MG63 (cell line): ENCODE results near the gene P2RY4. TPM values are rescaled to one million over a fixed set of nuclear protein-coding genes. Genes with fewer than 3 reads are reported as not detected.
"Not testable (repeated sequence)": the region's sequence is repeated elsewhere in the genome, so short reads cannot be mapped to it uniquely, and the experiment has no call there.

Source experiments
- DNase-seq: peaks from one replicate; pipeline ENCODE4 v3.0.0-alpha.2; 2020
- H3K27me3 ChIP-seq: fragments of 250-450 bp; sonication (Bioruptor Pico); 2 replicates; pipeline ENCODE4 v1.5.1; 2020; ENCODE audit warnings: mild to moderate bottlenecking, moderate library complexity
- H3K36me3 ChIP-seq: fragments of 250-450 bp; sonication (Bioruptor Pico); 2 replicates; pipeline ENCODE4 v1.5.1; 2020; ENCODE audit warnings: mild to moderate bottlenecking, moderate library complexity
- H3K4me3 ChIP-seq: fragments of 250-450 bp; sonication (Bioruptor Pico); 2 replicates; pipeline ENCODE4 v1.5.1; 2020; ENCODE audit warnings: mild to moderate bottlenecking, moderate library complexity
- H3K9me3 ChIP-seq: fragments of 250-450 bp; sonication (Bioruptor Pico); 2 replicates; pipeline ENCODE4 v1.5.1; 2020; ENCODE audit warnings: mild to moderate bottlenecking, moderate library complexity
- total RNA-seq: library from RNA; depleted of rRNA; stranded (reverse); fragments of >200 nt; shearing (Covaris generic); gene quantifications from 2 replicates; pipeline ENCODE4 v1.2.3, GENCODE V29; 2014; ENCODE audit warnings: low replicate concordance; rRNA removed

Gene P2RY4
- not detected in 2 replicates for total RNA-seq

- Histone ChIP-seq H3K9me3 (no peaks in the 10 kb centered on the region), H3K27me3 (no peaks in the 10 kb centered on the region), H3K36me3 (no peaks in the 10 kb centered on the region), H3K4me3 (no peak within 1 kb of the TSS)
- no peak for DNase-seq
Observed at GRCh38 chrX:70260104-70260503, at the start of gene P2RY4. P2RY4 (minus strand) TSS chrX:70260204; CDS start chrX:70259624, 580 bp downstream.

- no peak for DNase-seq
- Histone ChIP-seq H3K27me3 (no peaks in the 10 kb centered on the region), H3K9me3 (no peaks in the 10 kb centered on the region), H3K4me3 (no peak overlapping the region), H3K36me3 (peaks cover 30% of the 10 kb centered on the region; the same call in 1 of the 2 replicates)
Observed at GRCh38 chrX:70301716-70302115, 41.7 kb upstream of the P2RY4 start.

GRCh38 chrX:70293621-70294020 is 33.6 kb upstream of the P2RY4 start:
- no peaks in the 10 kb centered on the region for H3K9me3 ChIP-seq
- peaks cover 13% of the 10 kb centered on the region for H3K36me3 ChIP-seq
- no peak overlapping the region for H3K4me3 ChIP-seq
- DNase-seq = no peak
- H3K27me3 ChIP-seq = no peaks in the 10 kb centered on the region

- Histone ChIP-seq H3K4me3 (no peak overlapping the region), H3K9me3 (no peaks in the 10 kb centered on the region), H3K27me3 (no peaks in the 10 kb centered on the region), H3K36me3 (peaks cover 13% of the 10 kb centered on the region)
- DNase-seq = no peak
Observed at GRCh38 chrX:70292788-70293187, 32.8 kb upstream of the P2RY4 start.

GRCh38 chrX:70289793-70290770 is 30.1 kb upstream of the P2RY4 start, which contains the start of the genes KIF4A and PDZD11:
KIF4A (plus strand) TSS chrX:70290104; CDS start chrX:70290459, 355 bp downstream.
PDZD11 (minus strand) TSS chrX:70289927; CDS start chrX:70289341, 586 bp downstream.
- DNase-seq = peak; percentile 85
- H3K36me3 ChIP-seq = peaks cover 13% of the 10 kb centered on the region
- no peaks in the 10 kb centered on the region for H3K9me3 ChIP-seq
- H3K4me3 ChIP-seq = peak within 1 kb of the TSS; percentile 75
- no peaks in the 10 kb centered on the region for H3K27me3 ChIP-seq

- peaks cover 10% of the 10 kb centered on the region for H3K36me3 ChIP-seq
- H3K4me3 ChIP-seq = peak overlapping the region; percentile 75
- no peaks in the 10 kb centered on the region for H3K27me3 ChIP-seq
- no peak for DNase-seq
- H3K9me3 ChIP-seq = no peaks in the 10 kb centered on the region
Observed at GRCh38 chrX:70289168-70289792, 29.3 kb upstream of the P2RY4 start.

DNA sequence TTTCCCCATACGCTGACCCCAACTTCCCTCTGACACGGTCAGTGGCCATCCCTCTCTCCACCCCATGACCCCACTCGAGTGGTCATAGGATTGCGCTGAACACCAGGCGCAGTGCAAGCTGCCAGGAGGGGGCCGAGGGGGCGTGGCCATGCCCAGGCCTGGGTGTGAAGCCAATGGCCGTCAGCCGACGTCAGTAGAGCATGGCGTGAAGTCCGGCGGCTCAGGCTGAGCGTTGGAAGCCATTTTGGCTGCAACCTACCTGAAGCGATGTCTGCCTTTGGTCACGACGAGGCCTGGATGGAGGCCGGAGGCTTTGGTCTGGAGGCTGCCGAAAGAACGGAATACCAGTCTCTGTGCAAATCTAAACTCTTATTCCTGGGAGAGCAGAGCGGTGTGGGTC is 21.9 kb upstream of the P2RY4 start, which contains the start of gene RAB41:
Gene RAB41, plus strand, starts transcription at position 222 of the 400 bp plus-strand sequence. Its CDS starts 46 bp downstream, at position 268.
- Histone ChIP-seq H3K27me3 (no peaks in the 10 kb centered on the region), H3K4me3 (no peak within 1 kb of the TSS)

DNA sequence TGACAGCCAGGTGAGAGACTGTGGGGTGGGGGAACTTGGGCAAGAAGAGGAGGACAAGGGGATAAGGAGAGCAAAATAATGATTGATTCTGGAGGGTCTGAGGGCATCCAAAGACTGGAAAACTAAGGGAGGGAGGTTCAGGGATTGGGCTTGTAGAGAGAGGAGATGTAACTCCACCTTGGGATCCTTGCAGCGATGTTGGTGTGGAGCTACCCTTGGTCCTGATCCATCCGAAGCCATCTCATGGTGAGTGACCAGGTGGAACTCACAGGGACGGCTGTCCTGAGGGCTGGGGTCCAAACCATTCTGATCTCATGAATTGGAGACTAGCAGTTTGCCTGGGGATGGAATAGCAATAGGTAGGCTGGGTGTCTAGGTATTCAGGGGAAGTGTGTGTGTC is 20.6 kb upstream of the P2RY4 start:
- no peaks in the 10 kb centered on the region for H3K36me3 ChIP-seq
- no peaks in the 10 kb centered on the region for H3K9me3 ChIP-seq
- DNase-seq = no peak
- no peaks in the 10 kb centered on the region for H3K27me3 ChIP-seq
- H3K4me3 ChIP-seq = no peak overlapping the region

More for the DNA sequence above, 21.9 kb upstream of the P2RY4 start, which contains the start of gene RAB41:
- DNase-seq = no peak
- Histone ChIP-seq H3K9me3 (no peaks in the 10 kb centered on the region), H3K36me3 (no peaks in the 10 kb centered on the region)

- DNase-seq = no peak
- Histone ChIP-seq H3K4me3 (no peak overlapping the region), H3K27me3 (no peaks in the 10 kb centered on the region), H3K36me3 (no peaks in the 10 kb centered on the region), H3K9me3 (no peaks in the 10 kb centered on the region)
Observed at GRCh38 chrX:70279081-70279480, 19.1 kb upstream of the P2RY4 start.

DNA sequence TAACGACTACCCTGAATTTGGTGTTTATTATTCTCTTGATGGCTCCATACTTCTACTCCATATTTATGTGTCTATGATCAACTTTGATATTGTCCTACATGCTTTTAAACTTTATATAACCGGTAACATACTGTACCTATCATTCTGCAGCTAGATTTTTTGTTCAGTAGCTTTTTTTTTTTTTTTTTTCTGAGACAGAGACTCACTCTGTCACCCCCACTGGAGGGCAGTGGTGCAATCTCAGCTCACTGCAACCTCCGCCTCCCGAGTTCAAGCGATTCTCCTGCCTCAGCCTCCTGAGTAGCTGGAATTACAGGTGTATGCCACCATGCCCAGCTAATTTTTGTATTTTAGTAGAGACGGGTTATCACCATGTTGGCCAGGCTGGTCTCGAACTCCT is 14.0 kb upstream of the P2RY4 start:
- not testable (repeated sequence) for DNase-seq, H3K9me3 ChIP-seq, H3K4me3 ChIP-seq

DNA sequence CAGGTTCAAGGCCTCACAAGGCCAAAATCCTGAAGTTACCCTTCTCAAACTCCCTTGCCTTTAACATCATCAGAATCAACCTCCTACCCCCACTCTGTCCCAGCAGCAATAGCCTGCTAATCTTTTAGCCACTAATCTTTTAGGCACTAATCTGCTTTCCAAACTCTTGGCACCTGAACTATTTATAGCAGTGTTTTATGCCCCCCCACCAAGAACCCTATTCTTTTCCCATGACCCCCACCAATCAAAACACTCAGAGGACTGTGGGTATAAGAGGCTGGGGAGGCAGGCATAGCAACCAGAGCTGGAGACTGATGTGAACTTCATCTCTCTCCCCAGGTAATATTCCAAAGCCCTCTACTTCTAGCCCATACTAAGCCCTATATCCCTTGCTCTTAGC is 8.0 kb upstream of the P2RY4 start, which contains the start of gene ARR3:
Gene ARR3, plus strand, starts transcription at position 301 of the 400 bp plus-strand sequence. CDS start 1,052 bp downstream, outside the sequence.
- no peaks in the 10 kb centered on the region for H3K27me3 ChIP-seq
- DNase-seq = no peak
- H3K9me3 ChIP-seq = no peaks in the 10 kb centered on the region
- H3K36me3 ChIP-seq = no peaks in the 10 kb centered on the region
- H3K4me3 ChIP-seq = no peak within 1 kb of the TSS

More for the DNA sequence above, 14.0 kb upstream of the P2RY4 start:
- not testable (repeated sequence) for H3K36me3 ChIP-seq, H3K27me3 ChIP-seq

DNA sequence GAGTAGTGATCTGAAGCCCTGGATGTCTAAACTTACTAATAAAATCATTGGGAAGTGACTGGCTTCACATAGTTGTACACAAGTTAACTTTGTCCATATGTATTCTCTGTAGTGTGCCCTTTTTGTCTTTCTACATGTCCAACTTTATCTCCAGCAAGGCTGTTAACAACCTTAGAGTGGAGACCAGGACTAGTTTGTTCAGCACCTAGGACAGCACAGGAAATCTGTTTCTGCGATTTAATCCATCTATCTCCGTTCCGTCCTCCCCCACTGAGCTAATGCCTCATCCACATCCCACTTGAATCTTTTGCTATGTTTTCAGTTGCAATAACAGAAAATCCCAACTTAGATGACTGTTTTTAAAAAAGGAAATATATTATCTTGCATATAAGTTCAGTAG is 4.8 kb upstream of the P2RY4 start:
- DNase-seq = no peak
- Histone ChIP-seq H3K9me3 (no peaks in the 10 kb centered on the region), H3K4me3 (no peak overlapping the region), H3K27me3 (no peaks in the 10 kb centered on the region), H3K36me3 (no peaks in the 10 kb centered on the region)

GRCh38 chrX:70262952-70263567 is 3.1 kb upstream of the P2RY4 start:
- Histone ChIP-seq H3K9me3 (no peaks in the 10 kb centered on the region), H3K4me3 (no peak overlapping the region), H3K36me3 (no peaks in the 10 kb centered on the region), H3K27me3 (no peaks in the 10 kb centered on the region)
- peak; percentile 16 for DNase-seq

DNA sequence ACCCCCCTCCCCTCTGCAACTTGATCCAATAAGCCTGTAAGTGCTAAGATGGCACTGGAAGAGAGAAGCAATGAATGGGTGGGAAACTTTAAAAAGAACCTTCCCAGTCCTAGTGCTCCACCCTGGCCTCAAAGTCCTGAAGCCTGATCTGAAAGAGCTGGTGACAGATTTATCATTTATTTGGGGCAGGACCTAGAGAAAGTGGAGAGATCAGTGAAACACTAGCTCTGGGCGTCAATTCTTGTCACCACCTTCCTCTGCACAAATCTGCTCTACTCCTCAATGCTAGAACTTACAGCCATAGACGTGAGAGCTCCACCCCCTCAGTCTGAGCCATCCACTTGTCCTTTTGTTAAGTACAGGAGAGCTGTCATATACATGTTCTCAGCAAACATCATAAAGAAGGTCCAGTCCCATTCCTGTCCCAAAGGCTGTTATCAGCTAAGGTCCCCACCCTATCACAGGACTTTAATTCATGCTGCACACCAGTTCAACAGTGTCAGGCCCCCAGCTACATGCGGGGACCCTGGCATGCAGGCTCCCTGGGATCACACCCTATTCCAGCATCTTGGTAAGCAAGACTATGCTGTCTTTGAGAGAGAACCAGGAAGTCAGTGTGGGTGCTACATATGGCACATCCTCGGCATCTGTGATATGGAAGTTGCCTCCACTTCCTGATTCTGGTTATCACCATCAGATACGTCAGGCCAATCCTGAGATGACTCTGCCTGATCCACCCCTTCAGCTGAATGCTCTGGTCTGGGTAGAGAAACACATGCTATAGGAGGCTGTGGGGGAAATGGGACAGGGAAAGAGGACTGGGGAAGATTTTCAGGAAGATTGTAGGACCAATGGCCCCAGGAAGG is 2.3 kb downstream of the P2RY4 start:
- Histone ChIP-seq H3K4me3 (no peak overlapping the region), H3K36me3 (no peaks in the 10 kb centered on the region), H3K9me3 (no peaks in the 10 kb centered on the region), H3K27me3 (no peaks in the 10 kb centered on the region)
- DNase-seq = no peak

DNA sequence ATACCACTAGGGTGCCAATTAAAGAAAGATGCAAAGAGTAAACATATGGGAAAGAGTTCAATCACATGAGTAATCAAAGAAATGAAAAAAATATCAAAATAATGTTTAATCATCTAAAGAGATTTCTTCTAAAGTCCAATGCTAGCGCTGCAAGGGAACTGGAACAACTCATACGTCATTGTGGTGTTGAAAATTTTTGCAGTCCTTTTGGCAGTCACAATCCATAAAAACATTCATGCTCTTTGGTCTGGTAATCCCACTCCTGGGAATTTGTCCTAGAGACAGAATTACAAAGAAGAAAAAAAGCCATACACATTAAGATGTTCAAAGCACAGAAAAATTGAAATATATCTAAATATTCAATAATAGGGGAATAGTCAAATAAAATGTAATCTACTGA is 4.6 kb downstream of the P2RY4 start:
- no peak overlapping the region for H3K4me3 ChIP-seq
- no peaks in the 10 kb centered on the region for H3K36me3 ChIP-seq
- no peaks in the 10 kb centered on the region for H3K9me3 ChIP-seq
- no peaks in the 10 kb centered on the region for H3K27me3 ChIP-seq
- DNase-seq = no peak

- no peaks in the 10 kb centered on the region for H3K9me3 ChIP-seq
- H3K36me3 ChIP-seq = no peaks in the 10 kb centered on the region
- no peaks in the 10 kb centered on the region for H3K27me3 ChIP-seq
- DNase-seq = no peak
- no peak overlapping the region for H3K4me3 ChIP-seq
Observed at GRCh38 chrX:70254909-70255308, 5.1 kb downstream of the P2RY4 start.
